Testis (tissue), 2 donors: Measurements from ENCODE around the gene SLN.

ENCODE experiments used
- CTCF ChIP-seq, 3 experiments: fragments of 450-650 bp in 2 of 3; fragments of 200-600 bp in 1 of 3; sonication (generic) in 1 of 3; IDR thresholded peaks; one replicate each; pipeline ENCODE4 v1.5.1; 2016 to 2019; ENCODE audit warnings: antibody characterized with exemption in 3 of 3, mild to moderate bottlenecking in 2 of 3, moderate library complexity in 1 of 3
- POLR2A ChIP-seq: fragments of 450-650 bp; IDR thresholded peaks from one replicate; pipeline ENCODE4 v1.6.1; 2017; ENCODE audit warnings: antibody characterized with exemption, mild to moderate bottlenecking, moderate library complexity

- TF ChIP-seq CTCF (IDR thresholded peaks at IDR 0.05) (peak in 1 of 3 experiments; percentile 8), POLR2A (no peak)
These were observed 29.4 kb upstream of the SLN start for GRCh38 chr11:107741044-107741823.
